Stimulated activated CD8-positive, alpha-beta memory T cell treated with anti-CD3 and anti-CD28 coated beads, Interleukin-15, amount 100 ng/mL, for 48 hours (primary cell): ENCODE data around the gene AP5S1.
"Not testable (repeated sequence)": the region's sequence is repeated elsewhere in the genome, so short reads cannot be mapped to it uniquely, and the experiment has no call there.

Experiments used
- DNase-seq, 2 donors: peaks; one replicate each; pipeline ENCODE4 v3.0.0-alpha.2; 2020; ENCODE audit warnings: low read depth in 2 of 2

Gene AP5S1

GRCh38 chr20:3812259-3812681 lies 8.1 kb upstream of the AP5S1 start:
- DNase-seq = no peak

- DNase-seq = no peak
Observed at GRCh38 chr20:3812975-3813847, 7.1 kb upstream of the AP5S1 start.

GRCh38 chr20:3813848-3814581 lies 6.3 kb upstream of the AP5S1 start:
- DNase-seq = no peak

DNA sequence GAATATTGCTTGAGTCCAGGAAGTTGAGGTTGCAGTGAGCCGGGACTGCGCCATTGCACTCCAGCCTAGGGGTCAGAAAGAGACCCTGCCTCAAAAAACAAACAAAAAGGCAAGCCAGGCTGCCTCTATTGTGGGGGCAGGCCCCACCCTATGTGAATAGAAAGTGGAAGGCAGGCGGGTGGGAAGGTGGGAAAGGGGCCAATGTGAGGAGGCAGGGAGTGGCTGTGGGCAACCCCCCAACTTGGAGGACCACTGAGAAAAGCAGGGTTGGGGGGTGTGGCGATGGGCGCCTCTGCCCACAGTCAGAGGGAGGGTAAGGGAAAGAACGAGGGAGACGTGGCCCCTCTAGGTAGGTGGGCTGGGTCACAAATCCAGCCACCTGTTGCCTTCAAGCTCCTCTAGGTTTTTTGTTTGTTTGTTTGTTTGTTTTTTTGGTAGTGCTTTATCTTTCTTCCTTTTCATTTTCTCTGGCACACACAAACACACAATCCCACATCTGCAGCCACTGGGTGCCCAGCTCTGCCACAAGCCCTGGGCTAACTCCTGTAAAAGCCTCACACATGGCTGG lies 5.3 kb upstream of the AP5S1 start:
- no peak for DNase-seq

DNA sequence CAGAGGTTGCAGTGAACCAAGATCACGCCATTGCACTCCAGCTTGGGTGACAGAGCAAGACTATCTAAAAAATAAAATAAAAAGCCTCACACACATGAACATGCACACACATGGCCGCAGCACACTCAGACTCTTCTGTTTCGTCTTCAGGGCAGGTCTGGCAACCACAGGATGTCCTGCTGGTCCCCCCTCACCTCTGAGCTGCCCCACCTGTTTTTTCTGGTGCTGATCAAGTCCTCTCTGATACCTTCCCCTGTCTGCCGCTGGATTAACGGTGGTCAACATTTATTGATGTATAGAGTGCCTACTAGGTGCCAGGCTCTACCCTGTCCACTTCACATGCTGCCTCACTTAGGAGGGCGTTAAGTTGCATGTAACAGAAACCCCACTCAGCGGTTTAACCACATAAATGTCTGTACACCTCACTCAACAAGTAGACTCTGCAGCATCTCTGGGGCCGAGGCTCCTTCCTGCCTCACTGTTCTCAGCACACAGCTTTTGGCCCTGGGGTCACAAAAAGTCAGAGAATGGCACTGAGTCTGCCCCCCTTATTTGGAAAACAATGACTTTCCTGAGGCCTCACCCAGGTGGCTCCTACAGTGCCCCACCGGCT lies 4.5 kb upstream of the AP5S1 start:
- DNase-seq = no peak

DNA sequence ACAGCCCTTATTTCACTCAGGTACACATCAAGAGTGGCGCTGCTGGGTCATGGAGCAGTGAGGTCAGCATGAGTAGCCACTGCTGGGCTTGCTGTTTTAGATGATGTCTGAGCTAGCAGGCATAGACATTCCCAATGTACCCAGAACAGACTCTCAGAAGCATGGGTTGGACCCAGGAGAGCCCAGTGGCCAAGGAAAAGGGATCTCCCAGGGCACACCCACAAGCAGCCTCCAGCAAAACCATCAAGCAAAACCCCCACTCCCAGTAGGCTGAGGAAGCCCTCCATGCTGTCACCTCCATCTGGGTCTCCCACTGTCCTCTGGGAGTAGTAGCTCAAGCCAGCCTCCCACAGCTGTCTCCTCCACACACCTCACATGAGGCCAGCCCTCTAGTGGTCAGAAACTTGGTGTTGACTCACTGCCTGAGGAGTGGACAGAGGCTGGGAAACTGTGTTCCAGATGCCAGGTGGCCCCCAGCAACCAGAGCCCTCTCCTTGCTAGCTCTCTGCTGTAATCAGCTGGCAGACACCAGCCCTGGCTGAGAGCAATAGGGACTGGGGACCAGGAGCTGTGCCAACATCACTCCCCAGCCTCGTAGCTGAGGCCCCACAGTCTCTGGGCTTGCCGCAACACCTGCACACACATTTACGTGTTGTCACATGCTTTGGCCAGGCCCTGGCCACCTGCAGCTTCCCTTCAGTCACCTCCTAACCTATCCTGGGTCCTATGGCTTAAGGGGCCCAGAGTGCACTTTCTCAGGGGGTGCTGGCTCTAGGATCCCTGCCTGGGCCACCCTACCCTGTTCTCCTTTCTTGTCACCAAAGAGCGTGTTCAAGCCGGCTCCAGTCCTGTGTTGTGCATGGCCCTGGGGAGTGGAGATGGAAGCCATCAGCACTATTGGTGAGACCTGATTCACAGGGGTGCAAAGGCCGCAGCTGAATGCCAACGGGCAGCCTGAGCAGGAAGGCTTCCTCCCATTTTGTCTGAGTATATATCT lies 1.9 kb upstream of the AP5S1 start:
- no peak for DNase-seq

DNA sequence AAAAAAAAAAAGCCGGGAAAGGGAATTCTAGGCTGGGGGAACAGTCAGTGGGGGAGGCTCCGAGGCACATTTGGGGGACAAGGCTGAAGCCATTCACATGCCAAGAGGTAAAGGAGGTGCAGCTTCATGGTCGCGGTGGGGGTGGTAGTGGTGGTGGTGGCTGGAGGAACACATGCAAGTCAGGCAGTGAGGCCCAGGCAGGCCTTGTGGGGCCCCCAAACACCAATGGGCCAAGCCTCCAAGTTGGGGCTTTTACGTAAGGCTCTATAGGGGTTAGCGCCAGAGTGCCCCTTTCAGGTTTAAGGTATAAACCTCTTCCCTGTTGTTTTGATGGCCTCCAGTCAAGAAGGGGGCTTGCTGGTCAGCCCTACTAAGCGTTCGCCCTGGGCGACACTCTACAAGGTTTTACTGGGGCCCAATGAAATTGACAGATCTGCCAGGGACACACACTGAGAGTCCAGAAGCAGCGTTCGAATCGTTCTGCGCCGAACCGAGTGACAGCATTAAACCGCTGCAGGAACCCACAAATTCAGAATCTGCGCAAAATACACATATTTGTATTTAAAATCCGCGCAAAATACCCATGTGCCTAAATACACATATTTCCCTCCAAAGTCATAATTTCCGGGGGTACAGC lies 818 bp upstream of the AP5S1 start:
- DNase-seq = no peak

- DNase-seq = no peak
Observed at GRCh38 chr20:3820901-3821727, 767 bp downstream of the AP5S1 start.

DNA sequence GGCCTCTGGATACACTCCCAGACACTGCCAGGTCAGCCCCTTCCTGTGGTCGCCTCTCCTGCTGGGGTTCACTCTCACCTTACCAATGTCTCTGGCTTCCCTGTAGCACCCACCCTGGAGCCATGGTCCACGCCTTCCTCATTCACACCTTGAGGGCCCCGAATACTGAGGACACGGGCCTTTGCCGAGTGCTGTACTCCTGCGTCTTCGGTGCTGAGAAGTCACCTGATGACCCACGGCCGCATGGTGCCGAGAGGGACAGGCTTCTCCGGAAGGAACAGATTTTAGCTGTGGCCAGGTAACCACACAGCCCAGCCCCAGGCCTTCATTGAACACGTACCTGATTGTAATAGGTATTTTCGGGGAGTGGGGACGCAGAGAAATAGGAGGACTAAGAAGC lies 1.6 kb downstream of the AP5S1 start:
- no peak for DNase-seq

GRCh38 chr20:3823881-3824280 lies 3.5 kb downstream of the AP5S1 start:
- DNase-seq = no peak

- no peak for DNase-seq
Observed at GRCh38 chr20:3825526-3825925, 5.2 kb downstream of the AP5S1 start.

- no peak for DNase-seq
Observed at GRCh38 chr20:3826420-3826819, 6.1 kb downstream of the AP5S1 start.

GRCh38 chr20:3828798-3829197 lies 8.5 kb downstream of the AP5S1 start:
- DNase-seq = no peak

GRCh38 chr20:3829891-3830290 lies 9.5 kb downstream of the AP5S1 start:
- not testable (repeated sequence) for DNase-seq

DNA sequence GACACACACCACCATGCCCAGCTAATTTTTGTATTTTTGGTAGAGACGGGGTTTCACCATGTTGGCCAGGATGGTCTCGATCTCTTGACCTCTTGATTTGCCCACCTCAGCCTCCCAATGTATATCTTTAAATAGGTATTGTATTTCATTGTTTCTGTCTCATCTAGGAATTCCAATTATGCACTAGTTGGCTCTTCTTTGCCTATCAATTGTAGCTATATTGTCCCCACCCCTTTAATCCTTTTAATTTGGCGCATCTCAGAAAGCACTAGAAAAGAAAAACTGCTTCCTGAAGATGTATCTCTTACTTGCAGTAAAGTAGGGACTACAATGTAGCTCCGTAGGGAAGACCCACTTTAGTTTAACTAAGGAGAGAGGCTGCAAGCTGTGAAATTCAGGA lies 15.8 kb downstream of the AP5S1 start:
- no peak for DNase-seq

DNA sequence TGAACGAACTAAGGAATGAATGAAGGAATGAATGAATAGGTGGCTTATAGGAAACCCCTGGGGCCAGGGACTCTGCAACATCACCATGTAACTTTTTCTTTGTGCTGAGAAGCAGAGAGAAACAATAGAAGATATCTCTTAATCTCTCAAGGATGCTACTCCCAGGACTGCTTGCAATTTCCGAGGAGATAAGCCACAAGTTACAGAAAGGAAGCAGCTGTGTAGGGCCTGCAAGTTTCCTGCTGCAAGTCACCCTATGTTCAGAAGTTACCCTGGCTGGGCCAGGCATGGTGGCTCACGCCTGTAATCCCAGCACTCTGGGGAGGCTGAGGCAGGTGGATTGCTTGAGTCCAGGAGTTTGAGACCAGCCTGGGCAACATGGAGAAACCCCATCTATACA lies 19.0 kb downstream of the AP5S1 start:
- DNase-seq = no peak

DNA sequence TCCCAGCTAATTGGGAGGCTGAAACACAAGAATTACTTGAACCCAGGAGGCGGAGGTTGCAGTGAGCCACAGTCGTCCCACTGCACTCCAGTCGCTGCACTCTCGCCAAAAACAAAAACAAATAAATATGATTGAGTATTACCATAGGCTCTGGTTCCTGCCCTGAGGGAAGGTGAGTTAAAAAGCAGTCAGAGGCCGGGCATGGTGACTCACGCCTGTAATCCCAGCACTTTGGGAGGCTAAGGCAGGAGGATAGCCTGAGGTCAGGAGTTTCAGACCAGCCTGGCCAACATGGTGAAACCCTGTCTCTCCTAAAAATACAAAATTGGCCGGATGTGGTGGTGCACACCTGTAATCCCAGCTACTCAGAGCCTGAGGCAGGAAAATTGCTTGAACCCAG lies 19.9 kb downstream of the AP5S1 start:
- DNase-seq = not testable (repeated sequence)

DNA sequence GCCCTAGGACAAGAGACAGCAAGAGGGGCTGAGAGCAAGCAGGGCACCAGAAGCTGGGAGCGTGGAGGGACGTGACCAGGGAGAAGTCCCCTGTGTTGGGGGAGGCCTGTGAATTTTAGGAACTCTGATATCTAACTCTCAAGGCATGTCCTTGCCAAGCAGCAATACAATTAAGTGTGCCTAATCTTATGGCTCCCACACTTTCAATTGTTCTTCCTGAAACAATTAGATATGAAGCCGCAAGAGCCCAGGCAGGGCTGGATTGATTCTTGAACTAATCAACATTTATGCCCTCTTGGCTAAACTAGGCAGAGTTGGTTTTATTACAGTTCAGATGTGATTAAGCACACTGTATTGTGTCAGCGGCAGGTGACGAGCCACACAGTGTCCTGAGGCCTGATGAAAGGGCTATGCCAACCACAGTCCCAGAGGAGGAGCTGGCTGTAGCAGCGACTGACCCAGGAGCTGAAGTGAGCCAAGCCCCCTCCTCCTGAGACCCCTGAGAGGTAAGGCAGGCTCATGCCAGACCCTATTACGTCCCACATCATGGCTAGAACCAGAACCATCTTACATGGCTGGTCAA lies 22.1 kb downstream of the AP5S1 start:
- no peak for DNase-seq

GRCh38 chr20:3843490-3843889 lies 23.1 kb downstream of the AP5S1 start:
- DNase-seq = no peak
